GM12872 (cell line): ENCODE results near the gene RASGRF2.

Experiments used
- TF ChIP-seq, protein P1 (sequence below): IDR thresholded peaks from 3 replicates; pipeline ENCODE4 v1.5.1; 2011; ENCODE audit warnings: low read depth, mild to moderate bottlenecking, low read length, moderate library complexity; ENCODE audit not compliant: insufficient read depth

The RASGRF2 gene

GRCh38 chr5:81021486-81021885, 61.3 kb downstream of the RASGRF2 start:
- TF ChIP-seq, protein P1, sequence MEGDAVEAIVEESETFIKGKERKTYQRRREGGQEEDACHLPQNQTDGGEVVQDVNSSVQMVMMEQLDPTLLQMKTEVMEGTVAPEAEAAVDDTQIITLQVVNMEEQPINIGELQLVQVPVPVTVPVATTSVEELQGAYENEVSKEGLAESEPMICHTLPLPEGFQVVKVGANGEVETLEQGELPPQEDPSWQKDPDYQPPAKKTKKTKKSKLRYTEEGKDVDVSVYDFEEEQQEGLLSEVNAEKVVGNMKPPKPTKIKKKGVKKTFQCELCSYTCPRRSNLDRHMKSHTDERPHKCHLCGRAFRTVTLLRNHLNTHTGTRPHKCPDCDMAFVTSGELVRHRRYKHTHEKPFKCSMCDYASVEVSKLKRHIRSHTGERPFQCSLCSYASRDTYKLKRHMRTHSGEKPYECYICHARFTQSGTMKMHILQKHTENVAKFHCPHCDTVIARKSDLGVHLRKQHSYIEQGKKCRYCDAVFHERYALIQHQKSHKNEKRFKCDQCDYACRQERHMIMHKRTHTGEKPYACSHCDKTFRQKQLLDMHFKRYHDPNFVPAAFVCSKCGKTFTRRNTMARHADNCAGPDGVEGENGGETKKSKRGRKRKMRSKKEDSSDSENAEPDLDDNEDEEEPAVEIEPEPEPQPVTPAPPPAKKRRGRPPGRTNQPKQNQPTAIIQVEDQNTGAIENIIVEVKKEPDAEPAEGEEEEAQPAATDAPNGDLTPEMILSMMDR, result no peak

- TF ChIP-seq, protein P1, result no peak
Observed at GRCh38 chr5:81021951-81022687, 62.0 kb downstream of the RASGRF2 start.

GRCh38 chr5:81022688-81023084, 62.5 kb downstream of the RASGRF2 start:
- TF ChIP-seq, protein P1, result no peak

DNA sequence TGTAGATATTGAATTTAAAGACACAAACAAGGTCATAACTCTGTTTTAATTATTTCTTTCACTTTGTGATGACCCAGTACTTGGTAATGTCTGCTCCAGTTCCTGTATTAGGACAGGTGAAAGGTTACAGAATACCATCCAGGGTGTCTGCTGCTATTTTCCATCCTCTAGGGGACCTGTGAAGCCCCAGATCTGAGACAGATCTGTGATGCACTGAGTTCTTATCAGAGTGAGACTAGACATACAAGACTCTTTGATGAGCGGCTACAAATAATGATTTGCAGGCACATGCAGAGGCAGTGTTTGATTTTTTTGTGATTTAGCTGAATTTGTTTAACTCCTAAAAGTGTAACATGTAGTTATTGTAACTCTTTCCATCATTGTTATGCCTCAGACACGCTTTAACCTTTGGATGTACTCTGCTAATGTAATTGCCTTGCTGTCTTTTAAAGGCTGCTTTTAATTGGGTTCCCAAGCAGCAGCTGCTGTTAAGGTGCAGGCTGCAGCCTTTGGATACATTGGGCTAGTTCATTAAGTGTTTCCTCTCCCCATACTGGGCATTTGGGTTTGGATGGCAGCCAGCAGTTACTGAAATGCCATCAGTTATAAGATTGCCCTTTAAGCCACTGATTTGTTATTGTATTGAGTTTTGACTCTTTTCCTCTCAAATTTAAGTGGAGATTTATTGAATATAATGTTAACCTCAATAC, 63.3 kb downstream of the RASGRF2 start:
- TF ChIP-seq, protein P1, result no peak

- TF ChIP-seq, protein P1, result no peak
Observed at GRCh38 chr5:81027481-81028058, 67.4 kb downstream of the RASGRF2 start.

- TF ChIP-seq, protein P1, result no peak
Observed at GRCh38 chr5:81035522-81035921, 75.4 kb downstream of the RASGRF2 start.

- TF ChIP-seq, protein P1, result no peak
Observed at GRCh38 chr5:81038495-81038894, 78.3 kb downstream of the RASGRF2 start.
